GM03348 (cell line): Measurements from ENCODE around the gene DLG1.
A peak's percentile ranks its signal among the peaks of the same experiment; 100 is the strongest.

Experiments
- DNase-seq: peaks from one replicate; pipeline ENCODE4 v3.0.0; 2012; ENCODE audit warnings: low spot score

The DLG1 gene

DNA sequence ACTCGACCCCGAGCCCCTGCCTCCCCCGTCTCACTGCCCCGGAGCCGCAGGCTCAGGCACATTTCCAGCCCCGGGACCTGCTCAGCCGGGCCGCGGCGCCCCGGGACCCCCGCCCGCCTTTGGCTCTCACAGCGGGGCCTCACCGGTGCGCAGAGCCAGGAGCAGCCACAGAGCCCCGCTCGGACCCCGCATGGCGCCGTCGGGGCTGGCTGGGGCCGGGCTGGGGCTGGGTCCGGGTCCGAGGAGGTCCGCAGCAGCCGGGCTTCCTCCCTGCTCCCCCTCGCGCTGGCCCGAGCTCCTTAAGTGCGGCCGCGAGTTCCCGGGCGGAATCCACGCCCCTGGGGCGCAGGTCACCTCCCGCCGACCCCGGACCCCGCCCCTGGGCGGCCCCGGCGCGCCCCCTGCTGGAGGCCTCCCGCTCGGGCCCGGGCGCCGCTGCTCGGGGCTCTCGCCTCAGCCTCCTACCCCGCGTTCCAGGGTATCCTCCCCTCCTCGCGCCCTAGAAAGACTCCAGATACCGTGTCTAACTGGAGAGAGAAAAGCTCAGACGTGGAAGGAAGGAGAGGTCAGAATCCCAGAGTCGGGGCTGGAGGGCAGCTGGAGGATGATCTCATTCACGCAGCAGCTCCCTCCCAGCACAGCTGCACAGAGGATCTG, 268.8 kb downstream of the DLG1 start, which contains the start of gene MELTF:
Gene MELTF (minus strand): TSS at position 307 of the 657 bp plus-strand sequence. CDS start 115 bp downstream, at position 192.
- peak; percentile 94 for DNase-seq

DNA sequence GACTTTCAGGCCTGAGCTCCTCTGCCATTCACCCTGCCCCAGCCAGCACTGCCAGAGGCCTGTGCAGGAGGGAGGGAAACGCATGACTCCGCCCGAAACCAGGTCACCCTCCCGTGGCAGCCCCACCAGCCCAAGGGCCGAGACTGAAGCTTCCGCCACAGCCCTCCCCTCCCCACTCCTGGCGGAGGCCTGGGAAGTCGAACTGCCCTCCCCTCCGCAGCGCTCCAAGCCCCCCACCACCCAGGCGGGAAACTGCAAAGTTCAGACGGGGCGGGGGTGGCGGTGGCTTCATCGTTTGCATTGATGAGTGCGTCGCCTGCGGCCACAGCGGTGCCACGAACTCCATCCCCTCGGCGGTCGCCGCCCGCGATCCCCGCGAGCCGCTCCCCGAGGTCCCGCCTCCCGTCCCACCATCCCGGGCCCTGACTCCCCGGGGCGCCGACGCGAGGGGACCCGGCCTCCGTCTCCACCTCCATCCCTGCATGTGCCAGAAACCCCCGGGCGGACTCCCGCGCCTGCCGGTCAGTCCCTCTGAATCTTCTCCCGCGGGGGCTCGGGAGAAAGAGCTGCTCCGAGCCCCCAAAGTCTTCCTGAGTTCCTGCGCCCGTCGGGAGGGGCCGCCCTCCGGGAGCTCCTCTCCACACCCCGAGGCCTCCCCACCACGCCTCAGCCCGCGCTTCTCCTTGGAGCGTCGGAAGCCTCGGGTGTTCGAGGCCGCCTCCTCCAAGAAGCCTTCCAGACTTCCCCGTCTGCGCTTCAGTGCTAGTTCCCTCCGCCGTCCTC, 269.5 kb downstream of the DLG1 start:
- peak; percentile 27 for DNase-seq

DNA sequence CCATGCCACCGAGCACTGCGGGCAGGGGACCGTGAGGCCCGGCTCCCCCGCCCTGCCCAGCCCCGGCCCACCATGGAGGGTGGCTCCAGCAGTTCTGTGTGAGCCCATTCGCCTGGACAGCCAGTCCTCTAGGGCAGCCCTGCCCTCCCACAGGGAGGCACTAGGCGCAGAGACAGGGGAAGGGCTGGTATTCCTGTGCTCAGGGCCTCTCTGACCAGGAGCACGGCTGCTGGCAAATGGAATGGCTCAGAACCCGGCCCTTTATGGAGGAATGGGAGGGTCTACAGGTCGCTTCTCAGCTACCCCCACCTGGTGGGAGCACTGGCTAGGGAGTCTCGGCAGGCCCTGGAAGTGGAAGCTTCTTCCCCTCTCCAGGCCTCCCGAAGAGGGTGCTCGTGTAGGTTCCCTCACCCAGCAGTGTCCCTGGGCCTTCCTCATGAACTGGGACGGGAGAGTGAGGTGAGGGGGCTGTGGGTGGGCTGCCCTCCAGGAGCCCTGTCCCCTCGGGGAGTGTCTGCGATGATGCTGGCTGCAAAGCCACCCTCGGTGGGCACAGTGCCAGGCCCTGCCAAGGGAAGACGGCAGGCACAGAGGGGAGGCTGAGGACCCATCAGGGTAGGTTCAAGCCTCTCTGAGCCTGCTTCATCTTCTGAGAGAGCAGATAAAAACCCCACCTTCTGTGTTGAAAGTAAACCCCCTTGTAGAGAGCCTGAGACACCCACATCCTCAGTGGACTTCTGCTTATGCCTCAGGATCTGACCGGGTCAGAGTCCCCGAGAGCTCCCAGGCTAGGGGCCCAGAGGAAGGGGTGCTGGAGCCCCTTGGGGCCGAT, 270.3 kb downstream of the DLG1 start:
- peak; percentile 14 for DNase-seq

DNA sequence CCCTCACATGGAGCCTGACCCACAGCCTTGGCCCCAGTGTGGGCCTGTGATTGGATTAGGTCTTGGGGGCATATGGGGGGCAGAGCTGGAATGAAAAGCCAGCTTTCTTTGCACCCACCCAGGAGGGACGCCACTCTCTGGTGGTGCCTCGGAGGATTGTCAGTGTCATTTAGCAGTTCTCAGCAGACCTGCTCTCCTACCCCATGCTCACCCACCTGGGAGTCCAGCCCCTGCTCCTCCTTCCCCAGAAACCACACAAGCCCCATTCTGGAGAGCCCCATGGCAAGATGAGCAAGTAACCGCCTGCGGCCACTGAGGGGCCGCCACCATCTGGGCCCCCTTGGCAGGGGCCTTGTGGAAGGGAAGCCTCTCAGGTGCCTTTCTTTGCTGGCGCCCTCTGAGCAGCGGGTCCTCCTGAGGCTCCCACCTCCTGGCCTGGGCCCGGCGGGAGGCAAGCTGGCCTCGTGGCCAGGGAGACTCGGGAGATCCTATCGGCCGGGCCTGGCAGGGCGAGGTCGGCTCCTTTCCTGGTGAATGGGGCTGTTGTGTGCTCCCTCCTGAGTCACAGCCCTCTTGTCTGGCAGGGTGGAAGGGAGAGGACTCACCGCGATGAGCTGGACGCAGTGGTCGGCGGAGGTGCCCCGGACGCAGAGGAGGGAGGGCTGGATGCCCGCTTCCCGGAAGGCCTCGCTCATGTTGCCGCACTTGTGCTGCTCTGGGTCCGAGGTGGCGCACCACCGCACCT, 271.1 kb downstream of the DLG1 start:
- DNase-seq: peak; percentile 8

DNA sequence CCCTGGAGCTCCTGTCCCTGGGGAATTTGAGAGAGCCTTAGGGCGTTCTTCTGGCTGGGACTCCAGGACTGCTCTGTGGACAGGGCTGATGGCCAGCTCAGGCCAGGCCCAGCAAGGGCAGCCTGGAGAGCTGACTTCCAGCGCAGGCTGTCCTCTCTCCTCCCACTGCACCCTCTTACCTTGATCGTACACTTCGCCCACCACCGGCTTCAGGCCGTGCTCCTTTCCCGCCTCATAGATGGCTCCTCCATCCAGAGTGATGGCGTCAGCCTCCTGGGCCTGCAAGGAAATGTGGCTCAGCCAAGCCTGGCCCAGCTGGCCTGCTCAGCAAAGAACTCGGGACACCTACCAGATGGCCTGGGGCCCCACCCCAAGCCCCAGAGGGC, 271.9 kb downstream of the DLG1 start:
- peak; percentile 22 for DNase-seq

DNA sequence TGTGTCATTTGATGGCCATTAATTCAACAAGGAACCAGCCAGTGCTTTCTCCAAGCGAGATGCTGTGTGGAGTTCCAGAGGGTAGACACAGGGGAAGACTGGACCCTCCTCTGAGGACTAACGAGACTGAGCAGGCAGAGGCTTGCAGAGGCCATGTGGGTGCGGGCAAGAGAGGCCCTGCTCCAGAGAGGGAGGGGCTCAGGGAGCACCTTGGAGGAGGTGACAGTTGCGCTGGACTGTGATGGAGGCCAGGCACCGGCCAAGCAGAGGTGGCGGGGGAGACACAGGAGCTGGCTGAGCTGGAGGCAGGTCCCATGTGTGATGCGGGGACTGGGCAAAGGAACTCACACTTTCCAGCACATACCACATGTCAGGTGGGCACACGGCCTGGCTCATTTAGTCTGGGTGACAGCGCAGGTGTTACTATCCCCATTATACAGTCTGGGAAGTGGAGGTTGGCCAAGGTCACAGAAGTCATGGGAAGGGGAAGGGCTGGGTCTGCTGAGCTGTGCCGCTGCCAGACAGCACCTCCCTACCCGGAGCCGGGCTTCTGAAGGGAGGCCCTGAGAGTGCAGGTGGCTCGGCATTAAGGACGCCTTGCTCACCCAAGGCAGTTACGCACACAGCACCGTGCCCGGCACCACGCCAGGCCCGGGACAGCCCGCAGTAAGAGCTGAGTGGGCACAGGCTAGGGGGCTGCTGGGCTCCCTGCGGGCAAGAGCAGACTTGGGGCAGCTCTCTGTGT, 272.5 kb downstream of the DLG1 start:
- DNase-seq: no peak

DNA sequence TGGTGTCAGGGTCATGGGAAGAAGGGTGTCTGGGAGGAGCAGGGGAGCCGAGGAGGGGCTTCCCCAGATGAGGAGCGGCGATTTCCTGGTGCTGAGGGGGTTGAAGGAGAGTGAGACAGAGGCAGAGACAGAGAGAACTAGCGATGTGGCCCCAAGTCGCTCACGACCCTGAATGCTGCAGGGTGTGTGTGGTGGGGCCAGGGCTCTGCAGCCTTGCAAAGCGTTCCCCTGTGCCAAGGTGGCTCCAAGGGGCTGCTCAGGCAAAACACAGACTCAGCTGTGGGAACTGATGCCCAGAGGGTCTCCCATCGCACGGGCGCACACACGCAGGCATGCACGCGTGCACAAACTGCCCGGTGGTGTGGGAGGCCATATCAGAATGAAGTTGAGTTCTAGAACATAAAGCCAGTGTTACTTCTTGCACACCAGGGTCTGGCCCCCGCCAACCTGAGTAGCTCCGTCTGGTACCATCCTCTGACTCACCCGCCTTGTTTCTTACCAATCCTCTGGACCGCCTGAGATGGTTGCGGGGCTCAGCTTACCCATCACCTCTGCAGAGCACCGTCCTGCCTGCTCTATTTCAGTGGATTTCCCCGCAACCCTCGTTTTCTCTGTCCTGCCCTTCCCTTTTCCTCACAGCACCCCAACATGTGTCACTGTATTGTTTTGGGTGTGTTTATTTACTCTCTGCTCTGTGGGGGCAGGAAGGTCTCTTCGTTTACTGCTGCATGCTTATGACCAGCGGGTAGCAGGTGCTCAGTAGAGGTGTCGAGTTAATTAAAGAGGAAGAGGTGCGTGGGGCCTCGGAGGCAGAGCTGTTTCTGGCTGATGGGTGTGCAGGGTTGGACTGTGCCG, 273.3 kb downstream of the DLG1 start:
- no peak for DNase-seq

DNA sequence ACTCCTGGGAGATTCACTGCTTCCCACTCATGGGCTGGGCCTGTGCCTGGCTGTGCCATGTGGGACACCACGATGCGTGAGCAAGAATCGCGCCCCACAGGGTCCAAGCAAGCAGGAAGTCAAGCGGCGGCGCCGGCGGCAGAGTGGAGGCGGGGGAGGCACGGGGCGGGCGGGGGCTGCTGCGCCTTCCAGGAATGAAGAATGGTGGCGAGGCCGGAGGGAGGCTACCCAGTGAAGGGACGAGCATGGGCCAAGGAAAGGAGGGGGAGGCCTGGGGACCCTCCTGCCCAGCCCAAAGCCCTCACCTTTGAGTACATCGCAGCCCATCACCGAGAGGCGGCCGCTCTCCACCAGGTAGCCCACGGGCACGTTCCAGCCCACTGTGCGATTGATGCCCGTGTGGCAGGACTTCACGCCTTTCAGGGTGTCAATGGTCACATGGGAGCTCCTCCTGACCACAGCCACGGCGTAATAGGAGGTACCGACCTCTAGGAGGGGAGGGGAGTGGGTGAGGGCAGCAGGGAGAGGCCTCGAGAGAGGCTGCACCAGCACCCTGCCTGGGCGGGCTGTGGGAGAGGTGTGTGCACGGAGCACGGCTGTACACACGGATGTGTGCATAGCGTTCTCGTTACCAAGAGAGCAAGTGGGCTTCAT, 274.3 kb downstream of the DLG1 start:
- DNase-seq: no peak

DNA sequence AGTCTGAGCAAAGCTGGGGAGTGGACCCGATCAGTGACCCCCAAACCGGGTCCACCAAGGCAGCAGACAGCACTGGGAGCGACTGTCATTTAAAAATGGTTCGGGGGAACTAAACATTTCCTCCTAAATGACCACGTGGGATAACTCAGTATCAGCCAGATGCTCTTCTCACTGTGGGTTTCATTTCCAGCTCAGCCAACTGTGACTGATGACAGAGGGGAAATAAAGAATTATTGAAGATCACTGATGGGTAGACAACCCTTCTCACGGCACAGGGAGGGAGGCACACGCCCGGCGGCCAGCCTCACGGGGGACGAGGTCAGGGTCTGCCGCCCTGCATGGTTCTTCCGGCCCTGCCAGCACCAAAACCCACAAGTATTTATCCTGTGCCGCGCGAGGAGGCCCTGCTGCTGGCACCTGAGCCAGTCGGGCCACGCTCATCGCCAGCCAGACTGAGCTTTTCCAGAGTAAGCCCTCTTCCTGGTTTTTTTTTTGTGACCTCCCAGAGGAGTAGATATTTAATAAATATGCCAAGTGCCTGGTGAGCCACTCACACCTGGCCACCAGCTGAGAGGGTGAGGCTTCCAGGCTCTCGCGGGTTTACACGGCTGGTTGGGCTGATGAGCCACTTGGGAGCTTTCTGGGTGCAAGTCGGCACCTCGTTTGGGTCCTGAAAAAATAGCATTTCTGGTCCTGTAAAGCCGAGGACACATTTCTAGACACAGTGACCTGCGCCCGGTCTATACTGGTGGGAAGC, 275.0 kb downstream of the DLG1 start:
- DNase-seq: no peak

DNA sequence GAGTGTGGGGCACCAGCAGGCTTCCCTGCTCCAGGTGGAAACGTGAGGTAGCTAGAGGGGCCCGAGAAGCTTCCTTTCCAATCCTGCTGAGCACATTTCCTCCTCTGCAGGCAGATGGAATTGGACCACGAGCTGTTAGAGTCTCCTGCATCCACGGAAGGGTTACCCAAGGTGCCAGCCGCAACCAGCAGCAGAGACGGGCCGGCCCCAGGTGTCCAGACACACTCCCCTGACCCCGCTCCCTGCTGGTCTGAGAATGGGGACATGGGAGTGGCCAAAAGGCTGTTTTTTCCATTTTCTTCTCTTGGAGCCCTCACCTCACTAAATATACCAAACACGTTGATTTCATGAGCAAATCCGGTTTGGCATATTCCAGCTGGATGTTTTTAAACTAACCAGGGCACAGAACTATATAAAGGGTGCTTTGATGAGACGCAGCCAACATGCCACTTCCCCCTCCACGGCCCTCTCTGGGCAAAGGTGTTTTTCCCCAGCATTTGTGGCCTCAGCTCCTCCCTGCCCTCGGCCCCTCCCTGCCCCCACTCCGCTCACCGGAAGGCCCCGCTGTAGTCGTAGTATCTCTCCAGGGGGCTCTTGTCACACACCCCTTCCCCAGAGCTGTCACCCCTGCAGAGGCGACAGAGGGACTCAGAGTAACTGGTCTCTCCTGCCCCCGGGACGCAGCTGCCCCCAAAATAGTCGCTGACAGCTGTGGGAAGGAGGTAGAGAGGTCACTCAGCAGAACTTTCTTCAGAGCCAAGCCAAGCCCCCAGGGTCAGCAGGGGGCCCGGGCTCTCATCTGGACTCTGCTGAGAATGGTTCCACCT, 275.8 kb downstream of the DLG1 start:
- no peak for DNase-seq

DNA sequence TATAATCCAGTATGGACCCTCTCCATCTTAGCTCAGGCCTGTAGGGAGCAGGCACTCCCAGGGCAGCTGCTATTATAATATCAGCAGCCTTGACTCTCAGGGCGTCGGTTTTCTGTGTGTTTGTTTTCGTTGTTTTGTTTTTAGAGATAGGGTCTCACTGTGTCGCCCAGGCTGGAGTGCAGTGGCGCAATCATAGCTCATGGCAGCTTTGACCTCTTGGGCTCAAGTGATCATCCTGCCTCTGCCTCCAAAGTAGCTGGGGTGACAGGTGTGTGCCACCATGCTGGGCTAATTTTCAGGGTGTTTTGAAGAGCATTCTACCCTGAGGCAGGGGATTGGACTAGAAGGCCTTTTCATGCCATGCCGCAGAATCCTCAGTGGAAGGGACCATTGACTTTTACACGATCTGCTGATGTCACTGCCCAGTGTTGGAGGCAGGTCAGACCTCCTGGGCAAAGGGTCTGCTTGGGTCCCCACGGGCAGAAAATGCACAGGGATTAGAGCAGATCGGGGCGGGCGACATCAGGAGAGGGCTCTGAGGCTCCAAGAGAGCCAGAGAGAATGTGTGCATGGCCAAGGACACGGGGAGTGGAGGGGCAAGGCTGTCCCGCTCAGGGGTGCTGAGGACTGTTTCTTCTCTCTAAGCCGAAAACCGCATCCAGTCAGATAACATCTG, 276.5 kb downstream of the DLG1 start:
- no peak for DNase-seq

DNA sequence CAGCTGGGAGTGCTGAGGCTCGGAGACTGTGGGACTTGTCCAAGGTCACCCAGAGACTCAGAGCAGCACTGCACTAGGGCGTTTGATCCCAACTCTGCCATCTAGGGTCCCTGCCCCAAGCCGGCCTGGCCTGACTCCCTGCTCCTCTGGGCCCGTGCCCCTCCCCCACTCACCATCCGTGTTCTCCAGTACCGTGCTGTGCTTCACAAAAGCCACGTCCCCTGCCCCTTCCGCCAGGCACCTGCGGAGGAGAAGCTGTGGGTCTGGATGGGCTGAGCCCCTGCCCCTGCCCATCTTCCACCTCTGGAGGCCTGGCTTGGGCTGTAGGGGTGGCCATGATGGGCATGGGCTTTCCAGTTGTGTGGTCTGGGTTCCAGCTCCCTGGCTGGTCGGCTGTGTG, 277.2 kb downstream of the DLG1 start:
- DNase-seq: no peak

DNA sequence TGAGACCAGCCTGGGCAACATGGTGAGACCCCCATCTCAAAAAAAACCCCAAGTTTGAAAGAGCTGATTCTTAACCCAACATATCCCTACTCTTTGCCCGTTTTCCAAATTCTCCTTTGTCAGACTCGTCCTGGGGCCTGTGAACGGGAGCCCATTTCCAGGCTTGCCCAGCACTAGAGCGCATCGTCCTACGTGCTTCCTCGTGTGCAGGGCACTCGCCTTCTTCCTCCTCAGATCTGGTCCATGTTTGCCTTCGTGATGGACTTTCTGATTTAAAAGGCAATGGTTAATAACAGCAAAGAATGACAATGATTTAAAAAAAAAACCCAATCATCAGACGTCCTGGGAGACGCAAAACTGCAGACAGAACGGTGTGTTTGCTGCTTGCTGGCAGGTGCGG, 278.9 kb downstream of the DLG1 start:
- DNase-seq: no peak

DNA sequence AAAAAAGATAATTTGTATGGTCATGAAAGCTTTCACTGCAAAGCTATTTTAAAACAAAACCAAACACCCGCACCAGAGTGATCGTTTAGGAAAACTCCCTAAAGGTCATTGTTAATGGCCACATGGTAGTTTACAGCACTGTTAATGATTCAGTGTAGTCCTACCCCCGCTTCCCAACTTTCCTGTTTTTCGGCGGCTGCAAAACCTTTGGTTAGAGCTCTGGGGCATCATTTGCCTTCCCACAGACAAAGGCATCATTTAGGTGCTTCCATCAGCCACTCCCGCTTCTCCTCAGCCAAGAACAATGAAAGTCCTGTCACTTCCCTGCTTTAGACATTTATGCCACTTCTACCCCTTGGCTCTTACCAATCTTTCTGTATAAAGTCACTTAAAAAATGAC, 279.4 kb downstream of the DLG1 start:
- no peak for DNase-seq

DNA sequence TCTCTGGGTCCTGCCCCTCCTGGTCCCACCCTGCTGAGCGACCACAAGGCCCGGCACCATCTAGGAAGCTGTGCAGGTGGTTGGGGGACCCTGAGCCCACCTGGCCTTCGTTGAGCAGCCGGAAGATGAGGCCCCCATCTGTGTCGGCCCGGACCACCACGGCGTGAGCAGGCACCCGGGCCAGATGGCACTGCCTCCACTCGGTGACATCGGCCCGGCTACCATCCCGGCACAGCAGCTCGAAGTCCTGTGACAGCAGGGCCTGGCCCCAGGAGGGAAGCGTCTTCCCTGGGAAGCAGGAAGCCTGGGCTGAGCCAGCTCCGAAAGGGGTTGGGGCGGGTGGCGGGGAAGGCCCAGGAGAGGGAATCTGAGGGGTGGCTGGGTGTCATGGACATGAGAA, 281.4 kb downstream of the DLG1 start:
- DNase-seq: no peak

DNA sequence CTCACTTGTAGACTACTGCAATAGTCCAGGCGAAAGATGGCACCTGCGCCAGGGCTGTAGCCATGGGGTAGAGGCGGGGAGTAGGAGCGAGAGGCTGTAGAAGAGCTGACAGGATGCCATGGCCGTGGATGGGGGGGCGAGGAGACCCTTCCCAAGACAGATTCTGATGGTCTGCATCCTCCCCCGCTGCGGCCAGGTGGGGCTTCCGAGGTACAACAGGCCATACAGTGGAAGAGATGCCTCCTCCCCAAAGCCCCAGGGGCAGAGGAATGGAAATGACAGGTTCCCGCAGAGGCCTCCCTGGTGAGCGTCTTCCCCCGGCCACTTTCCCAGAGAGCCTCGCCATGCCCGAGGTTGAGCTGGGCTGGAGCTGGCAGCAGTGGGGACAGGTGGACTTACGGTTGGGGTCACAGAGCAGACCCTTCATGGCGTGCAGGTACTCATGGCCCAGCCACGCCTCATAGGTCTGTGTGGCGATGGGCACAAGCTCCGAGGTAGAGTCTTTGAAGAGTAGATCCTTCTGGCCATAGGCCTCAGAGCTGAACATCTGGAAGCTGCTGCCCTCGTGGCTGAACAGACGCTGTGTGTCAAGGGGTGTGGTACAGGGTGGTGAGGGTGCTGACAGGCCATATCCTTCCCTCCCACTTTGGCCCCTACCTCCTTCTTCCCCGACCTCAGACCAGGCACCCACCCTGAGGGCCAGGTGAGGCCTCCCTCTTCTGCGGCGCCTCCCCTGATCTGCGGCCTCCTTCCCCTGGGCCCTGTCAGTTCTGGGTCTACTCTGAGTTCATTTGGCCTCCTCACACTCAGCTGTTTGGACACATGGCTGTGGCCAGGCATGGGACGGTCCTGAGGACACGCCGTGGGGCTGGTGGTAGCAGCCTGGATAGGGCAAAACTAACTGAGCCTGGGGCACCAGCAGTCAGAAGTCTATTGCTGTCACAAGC, 282.3 kb downstream of the DLG1 start:
- no peak for DNase-seq
